GM15510 (cell line): Measurements from ENCODE around the gene WNT7B.

Source experiments
- POLR2A ChIP-seq: IDR thresholded peaks from 3 replicates; pipeline ENCODE4 v1.6.1; 2011; ENCODE audit warnings: borderline replicate concordance; ENCODE audit not compliant: insufficient read length; ENCODE audit errors: extremely low read depth

The WNT7B gene

DNA sequence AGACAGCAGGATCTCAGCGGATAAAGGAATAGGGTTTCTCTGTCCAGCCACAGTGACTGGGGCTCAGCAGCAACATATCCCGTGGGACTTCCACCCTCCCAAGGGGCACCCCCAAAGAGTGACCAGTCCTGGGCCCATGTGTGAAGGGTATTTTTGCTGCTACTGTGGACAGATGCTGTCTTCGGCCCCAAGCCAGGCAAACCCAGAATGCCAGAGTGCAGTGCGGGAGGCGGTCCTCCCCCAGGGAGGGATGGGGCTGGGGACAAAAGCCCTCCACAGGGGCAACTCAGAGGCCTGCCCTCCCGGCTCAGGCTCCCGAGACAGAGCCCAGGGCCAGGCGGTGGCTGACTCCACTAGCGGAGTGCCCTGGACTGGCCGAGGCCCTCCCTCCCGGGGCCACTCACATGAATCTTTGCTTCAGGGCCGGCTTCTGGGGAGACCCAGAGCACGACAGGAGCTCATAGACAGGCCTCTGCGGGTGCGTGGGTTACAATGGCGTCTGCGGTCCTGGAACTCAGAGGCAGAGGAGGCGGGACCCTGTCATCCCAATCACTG lies 34.7 kb upstream of the WNT7B start:
- no peak for TF ChIP-seq POLR2A

DNA sequence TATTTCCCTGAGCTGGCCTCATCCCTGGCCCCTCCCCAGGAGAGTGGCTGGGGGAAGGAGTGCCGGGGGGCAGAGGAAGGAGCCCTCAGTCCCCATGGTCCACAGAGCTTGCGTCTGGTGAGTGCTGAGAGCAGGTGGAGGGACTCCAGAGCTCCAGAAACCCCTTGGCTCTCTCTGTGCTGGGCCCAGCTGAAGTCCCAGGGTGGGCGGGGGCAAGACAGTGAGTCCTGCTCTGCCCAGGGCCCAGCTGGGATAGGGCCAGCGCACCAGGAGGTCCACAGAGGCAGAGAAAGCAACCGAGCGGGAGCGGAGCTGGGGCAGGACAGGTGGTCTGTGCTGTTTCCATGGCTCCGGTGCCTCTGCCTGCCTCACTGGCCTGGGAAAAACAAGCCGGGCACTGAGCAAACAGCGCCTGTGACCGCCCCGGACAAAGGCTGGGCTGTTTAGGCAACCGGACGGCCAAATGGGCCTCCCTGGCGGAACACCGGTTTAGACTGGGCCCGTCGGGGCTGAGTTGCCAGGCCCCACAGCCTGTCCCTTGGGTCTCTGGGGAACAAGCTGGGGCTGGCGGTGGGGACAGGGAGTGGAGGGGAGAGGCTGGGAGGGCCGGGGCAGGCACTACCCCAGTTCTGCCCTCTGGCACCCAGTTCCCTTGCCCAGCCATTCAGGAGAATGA lies 34.1 kb upstream of the WNT7B start:
- no peak for TF ChIP-seq POLR2A

DNA sequence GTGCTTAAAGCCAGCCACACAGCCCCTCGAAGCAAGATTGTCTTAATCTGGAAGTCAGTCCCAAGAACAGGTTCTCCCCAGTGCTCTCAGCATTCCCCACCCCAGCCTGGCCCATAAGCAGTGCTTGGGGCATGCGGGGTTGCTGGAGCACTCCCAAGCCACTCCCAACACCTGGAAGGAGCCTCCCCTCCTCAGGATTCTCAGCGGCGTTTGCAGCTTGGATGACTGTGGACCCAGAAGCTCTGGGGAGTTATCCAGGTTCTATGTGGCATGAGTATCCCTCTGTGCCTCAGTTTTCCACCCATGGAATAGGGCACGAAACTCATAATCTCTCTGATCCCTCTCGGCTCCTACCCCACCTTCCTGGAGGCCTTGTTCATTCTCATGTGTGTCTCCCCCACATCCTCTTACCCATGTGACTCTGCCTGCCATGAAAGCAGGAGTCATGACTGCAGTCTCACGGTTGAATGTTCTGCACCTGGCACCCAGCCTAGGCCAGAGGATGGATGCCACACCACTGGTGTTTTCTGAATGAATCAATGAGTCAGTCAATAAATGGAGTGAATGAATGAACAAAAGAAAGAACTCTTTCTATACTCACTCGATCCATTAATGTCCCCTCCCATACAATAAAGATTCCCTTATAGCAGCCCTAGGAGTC lies 33.4 kb upstream of the WNT7B start:
- TF ChIP-seq POLR2A = no peak

GRCh38 chr22:46009730-46010129 lies 32.8 kb upstream of the WNT7B start:
- TF ChIP-seq POLR2A = no peak

GRCh38 chr22:46008836-46009596 lies 32.1 kb upstream of the WNT7B start:
- no peak for TF ChIP-seq POLR2A

DNA sequence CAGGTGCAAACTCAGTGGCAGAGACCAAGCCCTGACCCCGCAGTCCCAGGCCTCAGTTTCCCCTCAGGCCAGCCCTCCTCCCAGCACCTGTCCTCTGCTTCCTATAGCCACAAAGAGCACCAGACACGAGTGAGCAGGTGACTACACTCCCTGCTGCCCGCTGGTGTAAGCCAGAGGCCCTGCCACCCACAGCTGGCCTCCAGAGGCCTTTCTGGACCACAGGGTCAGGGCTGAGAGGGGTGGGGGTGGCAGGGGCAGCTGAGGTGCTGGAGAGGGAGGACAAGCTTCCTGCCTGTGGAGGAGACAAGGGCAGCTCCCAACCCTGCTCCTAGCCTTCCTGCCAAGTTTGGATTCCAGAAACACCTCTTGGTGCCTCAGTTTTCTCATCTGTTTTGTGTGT lies 31.3 kb upstream of the WNT7B start:
- no peak for TF ChIP-seq POLR2A

DNA sequence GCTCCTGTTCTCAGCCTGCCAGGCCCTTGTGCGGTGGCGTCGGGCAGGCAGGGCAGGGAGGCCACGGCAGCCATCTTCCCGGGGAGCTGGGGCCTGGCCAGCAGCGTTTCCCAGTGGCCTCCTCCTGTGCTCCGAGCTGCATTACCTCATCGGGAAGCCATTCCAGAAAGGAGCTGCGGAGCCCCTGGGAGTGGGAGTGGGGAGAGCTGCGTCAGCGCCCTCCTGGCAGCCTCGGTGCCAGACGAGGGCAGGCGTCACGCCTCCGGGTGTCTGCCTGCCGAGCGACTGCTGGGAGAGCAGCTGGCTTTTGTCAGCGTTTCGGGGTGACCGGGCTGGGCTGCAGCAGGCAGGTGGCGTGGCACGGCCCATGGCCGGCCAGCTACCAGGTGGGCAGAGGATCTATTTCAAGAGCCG lies 30.9 kb upstream of the WNT7B start:
- TF ChIP-seq POLR2A = no peak

DNA sequence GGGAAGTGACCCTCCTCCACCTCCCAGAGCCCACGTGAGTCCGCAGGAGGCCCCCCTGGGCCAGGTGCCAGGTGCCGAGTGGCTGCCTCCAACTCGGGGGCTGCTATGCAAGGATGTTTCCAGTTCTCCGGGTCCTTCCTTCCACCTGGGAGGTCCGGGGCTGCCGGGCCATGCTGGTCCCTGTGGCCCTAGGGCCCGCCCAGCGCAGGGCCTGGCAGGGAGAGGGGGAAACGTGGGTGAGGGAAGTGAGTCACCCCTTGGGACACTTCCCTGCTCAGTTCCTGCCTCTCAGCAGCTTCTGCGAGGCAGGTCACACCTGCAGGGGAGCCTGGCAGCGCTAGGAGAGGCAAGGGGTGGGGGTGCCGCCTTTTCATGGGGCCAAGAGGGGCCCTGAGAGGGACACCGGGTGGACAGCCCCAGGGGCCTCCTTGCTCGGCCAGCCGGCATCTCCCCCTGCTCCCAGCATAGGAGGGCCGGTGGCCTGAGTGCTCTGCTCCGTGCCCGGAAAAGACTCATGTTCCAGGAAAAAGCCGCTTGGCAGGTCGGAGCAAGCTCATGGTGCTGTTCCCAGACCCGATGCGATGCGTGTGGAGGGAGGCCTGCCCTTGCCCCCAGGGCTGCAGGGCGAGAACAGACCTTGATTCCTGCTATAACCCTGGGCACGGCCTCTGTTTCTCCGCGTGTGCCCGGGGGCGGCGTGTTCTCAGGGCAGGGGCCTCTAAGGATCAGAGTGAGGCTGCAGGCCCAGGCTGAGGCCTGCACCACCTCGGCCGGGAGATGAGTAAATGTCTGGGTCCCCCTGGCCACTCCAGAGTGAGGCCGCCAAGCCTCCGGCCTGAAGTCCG lies 30.3 kb upstream of the WNT7B start:
- no peak for TF ChIP-seq POLR2A

GRCh38 chr22:46006379-46007002 lies 29.5 kb upstream of the WNT7B start:
- TF ChIP-seq POLR2A = no peak

- no peak for TF ChIP-seq POLR2A
These were observed 27.3 kb upstream of the WNT7B start for GRCh38 chr22:46004105-46004866.

DNA sequence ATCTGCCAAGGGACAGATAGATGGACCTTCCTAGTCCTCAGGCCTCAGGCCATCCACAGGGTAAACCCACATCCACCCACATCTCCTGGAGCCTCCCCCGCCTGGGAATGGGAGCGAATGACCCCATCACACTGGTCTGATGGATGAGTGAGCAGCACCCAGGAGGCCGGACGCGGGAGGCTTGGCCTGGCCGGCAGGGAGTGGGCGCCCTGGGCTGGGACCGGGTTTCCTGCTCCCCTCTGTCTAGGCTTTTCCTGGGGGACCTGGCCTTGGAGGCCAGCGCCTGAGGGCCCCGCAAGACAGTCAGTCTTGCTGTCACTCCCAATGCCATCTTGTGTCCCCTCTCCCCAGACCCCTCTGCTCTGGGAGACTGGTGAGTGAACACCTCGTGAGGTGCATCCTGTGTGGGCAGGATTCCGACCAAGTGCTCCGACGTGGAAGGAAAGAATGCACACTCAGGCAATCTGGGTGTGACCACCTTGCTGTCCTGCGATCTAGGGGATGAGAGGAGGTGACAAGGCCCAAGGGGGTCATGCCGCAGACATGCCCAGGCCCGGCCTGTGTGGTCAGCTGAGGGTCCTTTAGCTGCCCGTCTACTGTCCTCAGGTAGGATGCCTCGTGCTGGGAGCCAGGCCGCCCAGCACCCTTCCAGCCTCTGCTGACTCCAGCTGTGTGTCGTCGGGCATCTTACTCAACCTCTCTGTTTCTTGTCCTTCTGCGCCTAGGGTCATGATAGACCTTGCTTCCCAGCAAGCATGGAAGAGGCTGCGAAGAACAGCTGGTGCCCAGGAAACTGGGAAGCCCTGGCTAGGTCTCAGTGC lies 26.5 kb upstream of the WNT7B start:
- no peak for TF ChIP-seq POLR2A

DNA sequence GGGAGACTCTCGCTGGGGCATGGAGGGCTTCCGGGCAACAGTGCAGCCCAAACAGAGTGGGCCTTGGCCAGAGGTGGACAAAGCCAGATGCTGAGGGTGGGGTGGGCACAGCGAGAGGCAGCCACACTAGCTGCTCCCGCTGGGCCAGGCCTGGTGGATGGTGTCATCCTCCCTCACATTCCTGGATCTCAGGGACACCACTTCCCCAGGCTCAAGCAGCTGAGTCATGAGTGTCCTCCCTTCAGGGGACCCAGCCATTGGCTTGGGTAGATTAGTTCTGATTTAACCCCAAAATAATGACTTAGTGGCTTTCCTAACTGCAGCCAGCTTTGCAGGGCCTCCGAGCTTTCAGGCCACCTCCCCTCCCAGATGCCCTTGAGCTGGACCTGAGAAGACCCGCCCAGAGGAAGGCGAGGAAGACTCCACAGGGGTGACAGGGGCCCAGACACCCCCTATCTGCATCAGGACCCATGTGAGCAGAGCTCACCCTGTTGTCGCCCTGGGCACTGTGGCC lies 25.9 kb upstream of the WNT7B start:
- TF ChIP-seq POLR2A = no peak

- TF ChIP-seq POLR2A = no peak
These were observed 24.6 kb upstream of the WNT7B start for GRCh38 chr22:46001426-46002106.

DNA sequence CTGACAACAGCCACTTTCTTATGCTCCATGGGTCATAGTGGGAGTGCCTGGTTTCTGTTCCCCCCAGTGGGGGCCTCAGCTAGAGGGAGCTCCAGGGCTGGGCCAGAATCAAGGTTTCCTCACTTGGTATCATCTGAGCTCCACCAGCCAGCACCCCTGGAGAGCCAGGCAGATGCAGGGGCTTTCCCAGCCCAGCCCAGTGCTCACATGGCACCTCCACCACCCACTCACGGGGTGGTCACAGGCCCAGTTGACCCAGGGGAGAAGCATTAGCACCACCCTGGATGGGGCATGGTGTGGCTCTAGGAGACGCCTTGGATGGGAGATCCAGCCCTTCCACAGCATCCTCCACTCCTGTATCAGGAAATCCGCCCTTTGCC lies 24.1 kb upstream of the WNT7B start:
- no peak for TF ChIP-seq POLR2A
